HG03565 (cell line): Measurements from ENCODE around the gene CTSC.
A peak's percentile ranks its signal among the peaks of the same experiment; 100 is the strongest.

Experiments
- ATAC-seq: cut with Tn5 transposase; IDR thresholded peaks from one replicate; pipeline ENCODE4 v1.9.1; 2021; ENCODE audit warnings: mild to moderate bottlenecking, moderate library complexity; ENCODE audit not compliant: unreplicated experiment

CTSC gene

GRCh38 chr11:88320149-88320559 lies 17.4 kb downstream of the CTSC start:
- no peak for ATAC-seq

GRCh38 chr11:88318017-88318416 lies 19.5 kb downstream of the CTSC start:
- ATAC-seq: no peak

GRCh38 chr11:88317536-88317935 lies 20.0 kb downstream of the CTSC start:
- no peak for ATAC-seq

GRCh38 chr11:88315981-88316441 lies 21.5 kb downstream of the CTSC start:
- no peak for ATAC-seq

- no peak for ATAC-seq
These were observed 22.5 kb downstream of the CTSC start for GRCh38 chr11:88315015-88315414.

GRCh38 chr11:88313441-88313840 lies 24.1 kb downstream of the CTSC start:
- ATAC-seq: no peak

GRCh38 chr11:88312628-88313027 lies 24.9 kb downstream of the CTSC start:
- no peak for ATAC-seq

GRCh38 chr11:88310246-88310645 lies 27.3 kb downstream of the CTSC start:
- ATAC-seq: no peak

GRCh38 chr11:88308576-88308975 lies 29.0 kb downstream of the CTSC start:
- ATAC-seq: no peak

- ATAC-seq: peak; percentile 61
These were observed 29.6 kb downstream of the CTSC start for GRCh38 chr11:88307749-88308425.

GRCh38 chr11:88306785-88307184 lies 30.8 kb downstream of the CTSC start:
- no peak for ATAC-seq

GRCh38 chr11:88305430-88305829 lies 32.1 kb downstream of the CTSC start:
- no peak for ATAC-seq

- ATAC-seq: no peak
These were observed 33.2 kb downstream of the CTSC start for GRCh38 chr11:88304352-88304751.

- no peak for ATAC-seq
These were observed 34.5 kb downstream of the CTSC start for GRCh38 chr11:88303037-88303436.

GRCh38 chr11:88301488-88302140 lies 35.9 kb downstream of the CTSC start:
- ATAC-seq: peak; percentile 37

GRCh38 chr11:88300888-88301487 lies 36.5 kb downstream of the CTSC start:
- peak; percentile 75 for ATAC-seq

- no peak for ATAC-seq
These were observed 39.7 kb downstream of the CTSC start for GRCh38 chr11:88297863-88298262.

GRCh38 chr11:88297421-88297820 lies 40.1 kb downstream of the CTSC start:
- no peak for ATAC-seq

- no peak for ATAC-seq
These were observed 42.5 kb downstream of the CTSC start for GRCh38 chr11:88295028-88295427.

- no peak for ATAC-seq
These were observed 43.6 kb downstream of the CTSC start for GRCh38 chr11:88293931-88294330.

GRCh38 chr11:88292171-88292843 lies 45.2 kb downstream of the CTSC start:
- ATAC-seq: no peak

GRCh38 chr11:88288560-88288959 lies 49.0 kb downstream of the CTSC start:
- no peak for ATAC-seq
